ENCODE results near the gene AMBP.

DNA sequence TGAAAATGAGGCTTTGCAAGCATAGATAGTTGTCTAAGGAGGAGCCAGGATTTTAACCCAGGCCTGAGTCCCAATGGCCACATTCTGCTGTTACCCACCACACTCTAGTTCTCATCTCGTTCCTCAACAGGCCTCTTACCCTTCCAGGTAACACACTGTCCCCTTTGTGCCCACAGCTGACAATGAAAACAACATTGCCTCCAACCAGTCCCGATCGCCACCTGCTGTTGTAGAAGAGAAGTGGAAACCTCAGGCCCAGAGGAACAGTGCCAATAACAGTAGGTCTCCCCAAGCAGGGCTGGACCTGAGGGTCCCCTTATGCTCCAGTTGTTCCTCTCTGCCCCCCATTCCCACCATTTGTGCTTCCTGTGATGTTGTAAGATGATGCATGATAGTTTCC lies 30.4 kb downstream of the AMBP start:
- no peak for TF ChIP-seq POLR2A (IDR thresholded peaks at IDR 0.05)
- TF ChIP-seq, protein P1, sequence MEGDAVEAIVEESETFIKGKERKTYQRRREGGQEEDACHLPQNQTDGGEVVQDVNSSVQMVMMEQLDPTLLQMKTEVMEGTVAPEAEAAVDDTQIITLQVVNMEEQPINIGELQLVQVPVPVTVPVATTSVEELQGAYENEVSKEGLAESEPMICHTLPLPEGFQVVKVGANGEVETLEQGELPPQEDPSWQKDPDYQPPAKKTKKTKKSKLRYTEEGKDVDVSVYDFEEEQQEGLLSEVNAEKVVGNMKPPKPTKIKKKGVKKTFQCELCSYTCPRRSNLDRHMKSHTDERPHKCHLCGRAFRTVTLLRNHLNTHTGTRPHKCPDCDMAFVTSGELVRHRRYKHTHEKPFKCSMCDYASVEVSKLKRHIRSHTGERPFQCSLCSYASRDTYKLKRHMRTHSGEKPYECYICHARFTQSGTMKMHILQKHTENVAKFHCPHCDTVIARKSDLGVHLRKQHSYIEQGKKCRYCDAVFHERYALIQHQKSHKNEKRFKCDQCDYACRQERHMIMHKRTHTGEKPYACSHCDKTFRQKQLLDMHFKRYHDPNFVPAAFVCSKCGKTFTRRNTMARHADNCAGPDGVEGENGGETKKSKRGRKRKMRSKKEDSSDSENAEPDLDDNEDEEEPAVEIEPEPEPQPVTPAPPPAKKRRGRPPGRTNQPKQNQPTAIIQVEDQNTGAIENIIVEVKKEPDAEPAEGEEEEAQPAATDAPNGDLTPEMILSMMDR (IDR thresholded peaks at IDR 0.05), result peak in 5 of 7 experiments; percentile 24 to 55 (median 48)
